WTC11 (cell line): Measurements from ENCODE around the gene ACSS3.

Source experiments
- CTCF ChIP-seq: fragments of 200-600 bp; IDR thresholded peaks from 2 replicates; pipeline ENCODE4 v1.8.0; 2022; ENCODE audit warnings: antibody characterized with exemption
- E2F5 ChIP-seq: sonication (generic); formaldehyde crosslinking; IDR thresholded peaks from 2 replicates; pipeline ENCODE4 v1.8.1; 2022; ENCODE audit warnings: mild to moderate bottlenecking, moderate library complexity, missing genetic modification reagents
- MAX ChIP-seq: sonication (generic); formaldehyde crosslinking; IDR thresholded peaks from 2 replicates; pipeline ENCODE4 v1.8.0; 2022; ENCODE audit warnings: mild to moderate bottlenecking, missing genetic modification reagents
- NFE2L1 ChIP-seq: sonication (generic); formaldehyde crosslinking; IDR thresholded peaks from 2 replicates; pipeline ENCODE4 v1.8.1; 2023; ENCODE audit warnings: missing genetic modification reagents
- NFYB ChIP-seq: sonication (generic); formaldehyde crosslinking; conservative IDR thresholded peaks from 2 replicates; pipeline ENCODE4 v1.8.0; 2022; ENCODE audit warnings: low read depth, missing genetic modification reagents
- NR3C1 ChIP-seq: sonication (generic); formaldehyde crosslinking; conservative IDR thresholded peaks from 2 replicates; pipeline ENCODE4 v1.8.1; 2023; ENCODE audit warnings: low read depth, mild to moderate bottlenecking, missing genetic modification reagents
- STAT6 ChIP-seq: sonication (generic); formaldehyde crosslinking; conservative IDR thresholded peaks from 2 replicates; pipeline ENCODE4 v1.8.1; 2023; ENCODE audit warnings: mild to moderate bottlenecking, low read depth, missing genetic modification reagents, moderate library complexity
- TEAD4 ChIP-seq: sonication (generic); formaldehyde crosslinking; IDR thresholded peaks from 2 replicates; pipeline ENCODE4 v1.8.0; 2022; ENCODE audit warnings: mild to moderate bottlenecking, missing genetic modification reagents

- TF ChIP-seq STAT6 (no peak), CTCF (no peak), NFYB (CRISPR knock-in tag) (no peak), NR3C1 (CRISPR knock-in tag) (no peak), TEAD4 (CRISPR knock-in tag) (no peak), MAX (no peak), NFE2L1 (CRISPR knock-in tag) (no peak), E2F5 (CRISPR knock-in tag) (no peak)
Observed at GRCh38 chr12:81075539-81075938, 2.3 kb upstream of the ACSS3 start.
